ENCODE measurements around the gene CD53. TPM values are rescaled to one million over a fixed set of nuclear protein-coding genes. Genes with fewer than 3 reads are reported as not detected.

The CD53 gene
- total RNA-seq, 6 experiments from 2014 or later: not detected

- H3K27ac Mint-ChIP-seq: no peak overlapping the region
- TF ChIP-seq, protein P1, sequence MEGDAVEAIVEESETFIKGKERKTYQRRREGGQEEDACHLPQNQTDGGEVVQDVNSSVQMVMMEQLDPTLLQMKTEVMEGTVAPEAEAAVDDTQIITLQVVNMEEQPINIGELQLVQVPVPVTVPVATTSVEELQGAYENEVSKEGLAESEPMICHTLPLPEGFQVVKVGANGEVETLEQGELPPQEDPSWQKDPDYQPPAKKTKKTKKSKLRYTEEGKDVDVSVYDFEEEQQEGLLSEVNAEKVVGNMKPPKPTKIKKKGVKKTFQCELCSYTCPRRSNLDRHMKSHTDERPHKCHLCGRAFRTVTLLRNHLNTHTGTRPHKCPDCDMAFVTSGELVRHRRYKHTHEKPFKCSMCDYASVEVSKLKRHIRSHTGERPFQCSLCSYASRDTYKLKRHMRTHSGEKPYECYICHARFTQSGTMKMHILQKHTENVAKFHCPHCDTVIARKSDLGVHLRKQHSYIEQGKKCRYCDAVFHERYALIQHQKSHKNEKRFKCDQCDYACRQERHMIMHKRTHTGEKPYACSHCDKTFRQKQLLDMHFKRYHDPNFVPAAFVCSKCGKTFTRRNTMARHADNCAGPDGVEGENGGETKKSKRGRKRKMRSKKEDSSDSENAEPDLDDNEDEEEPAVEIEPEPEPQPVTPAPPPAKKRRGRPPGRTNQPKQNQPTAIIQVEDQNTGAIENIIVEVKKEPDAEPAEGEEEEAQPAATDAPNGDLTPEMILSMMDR (IDR thresholded peaks at IDR 0.05): no peak
- peaks cover 5% of the 10 kb centered on the region for H3K27me3 Mint-ChIP-seq (ENCODE audit: insufficient read depth)
Measured at GRCh38 chr1:110850145-110850544, 22.8 kb upstream of the CD53 start.

GRCh38 chr1:110850627-110851026 lies 22.3 kb upstream of the CD53 start:
- Mint-ChIP-seq H3K36me3 (ENCODE audit: low read depth) (no peaks in the 10 kb centered on the region), H3K27ac (no peak overlapping the region), H3K9me3 (no peaks in the 10 kb centered on the region), H3K27me3 (ENCODE audit: insufficient read depth) (peaks cover 5% of the 10 kb centered on the region), H3K4me1 (ENCODE audit: low read depth) (no peaks in the 10 kb centered on the region), H3K4me3 (no peak overlapping the region)
- DNase-seq: no peak
- TF ChIP-seq, protein P1 (IDR thresholded peaks at IDR 0.05): no peak

More at GRCh38 chr1:110850145-110850544, 22.8 kb upstream of the CD53 start:
- no peak overlapping the region for H3K4me3 Mint-ChIP-seq
- H3K9me3 Mint-ChIP-seq: no peaks in the 10 kb centered on the region
- H3K36me3 Mint-ChIP-seq (ENCODE audit: low read depth): no peaks in the 10 kb centered on the region
- H3K4me1 Mint-ChIP-seq (ENCODE audit: low read depth): no peaks in the 10 kb centered on the region
- no peak for DNase-seq

- peaks cover 5% of the 10 kb centered on the region for H3K27me3 Mint-ChIP-seq (ENCODE audit: insufficient read depth)
- no peak overlapping the region for H3K27ac Mint-ChIP-seq
- H3K4me3 Mint-ChIP-seq: no peak overlapping the region
- TF ChIP-seq, protein P1 (IDR thresholded peaks at IDR 0.05): no peak
- DNase-seq: no peak
- H3K36me3 Mint-ChIP-seq (ENCODE audit: low read depth): no peaks in the 10 kb centered on the region
- no peaks in the 10 kb centered on the region for H3K9me3 Mint-ChIP-seq
- H3K4me1 Mint-ChIP-seq (ENCODE audit: low read depth): no peaks in the 10 kb centered on the region
Measured at GRCh38 chr1:110853135-110853534, 19.8 kb upstream of the CD53 start.

DNA sequence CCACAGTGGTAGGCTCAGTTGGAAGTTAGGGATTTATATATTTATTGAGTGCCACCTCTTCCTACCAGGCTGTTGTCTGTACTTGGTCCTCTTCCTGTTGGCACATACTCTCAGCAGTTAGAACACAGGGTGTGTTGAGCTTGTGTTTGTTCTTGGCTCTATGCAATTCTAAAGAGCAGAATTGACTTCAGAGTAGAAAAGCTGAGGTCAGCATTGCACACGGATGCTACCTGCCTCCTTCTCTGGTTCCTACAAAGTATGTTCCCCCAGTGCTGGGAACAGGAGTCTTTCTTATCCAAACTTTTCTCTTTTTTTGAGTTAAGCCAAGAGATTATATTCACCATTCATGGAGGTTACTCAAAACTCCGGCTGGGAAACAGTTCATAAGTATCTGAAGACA lies 16.5 kb upstream of the CD53 start:
- Mint-ChIP-seq H3K4me1 (ENCODE audit: low read depth) (no peaks in the 10 kb centered on the region), H3K27me3 (ENCODE audit: insufficient read depth) (no peaks in the 10 kb centered on the region; the same call in none of the 2 replicates), H3K36me3 (ENCODE audit: low read depth) (no peaks in the 10 kb centered on the region), H3K27ac (no peak overlapping the region), H3K4me3 (no peak overlapping the region), H3K9me3 (no peaks in the 10 kb centered on the region)
- TF ChIP-seq, protein P1 (IDR thresholded peaks at IDR 0.05): no peak
- DNase-seq: no peak

- H3K27me3 Mint-ChIP-seq (ENCODE audit: insufficient read depth): peaks cover 2% of the 10 kb centered on the region
- no peak for DNase-seq
- H3K9me3 Mint-ChIP-seq: peaks cover 7% of the 10 kb centered on the region; the same call in 1 of the 2 replicates
- H3K4me1 Mint-ChIP-seq (ENCODE audit: low read depth): no peaks in the 10 kb centered on the region
- H3K36me3 Mint-ChIP-seq (ENCODE audit: low read depth): no peaks in the 10 kb centered on the region
- TF ChIP-seq, protein P1 (IDR thresholded peaks at IDR 0.05): no peak
- no peak overlapping the region for H3K4me3 Mint-ChIP-seq
- no peak overlapping the region for H3K27ac Mint-ChIP-seq
Measured at GRCh38 chr1:110857964-110858948, 14.7 kb upstream of the CD53 start.
